G401 (cell line): ENCODE measurements around the gene CENPC. TPM values are rescaled to one million over a fixed set of nuclear protein-coding genes. Genes with fewer than 3 reads are reported as not detected.
"Not testable (repeated sequence)": the region's sequence is repeated elsewhere in the genome, so short reads cannot be mapped to it uniquely, and the experiment has no call there.

Experiments used
- DNase-seq: peaks from one replicate; pipeline ENCODE4 v3.0.0-alpha.2; 2015; ENCODE audit warnings: low spot score
- in situ Hi-C: cut with HindIII; loops from 2 replicates; pipeline ENCODE4 v1.10.0; 2016; ENCODE audit warnings: low sequenced_read_pairs, mixed read lengths
- total RNA-seq: library from RNA; depleted of rRNA; stranded (reverse); fragments of >200 nt; shearing (Covaris generic); gene quantifications from 2 replicates; pipeline ENCODE4 v1.2.3, GENCODE V29; 2014

The CENPC gene
- total RNA-seq, 1 experiment from 2014 or later = 15.8 TPM

DNA sequence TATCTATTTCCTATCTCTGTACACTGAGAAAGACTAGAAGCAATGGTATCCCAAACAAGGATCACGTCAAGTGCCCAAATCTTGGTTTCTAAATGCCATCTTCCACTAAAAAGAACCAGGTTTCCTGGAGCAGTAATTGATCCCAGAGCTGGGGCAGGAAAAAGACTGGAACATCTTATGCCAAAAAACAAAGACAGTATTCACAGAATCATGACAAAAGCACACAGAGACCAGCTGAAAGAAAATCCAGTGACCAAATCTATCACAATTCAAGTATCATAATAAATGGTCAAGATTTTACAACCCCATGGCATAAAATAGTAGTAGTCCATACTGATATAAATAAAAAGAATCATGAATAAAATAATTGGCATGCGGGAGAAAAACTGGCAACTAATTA lies 44.9 kb downstream of the CENPC start:
- DNase-seq = no peak
- in situ Hi-C loops = no loop called here

DNA sequence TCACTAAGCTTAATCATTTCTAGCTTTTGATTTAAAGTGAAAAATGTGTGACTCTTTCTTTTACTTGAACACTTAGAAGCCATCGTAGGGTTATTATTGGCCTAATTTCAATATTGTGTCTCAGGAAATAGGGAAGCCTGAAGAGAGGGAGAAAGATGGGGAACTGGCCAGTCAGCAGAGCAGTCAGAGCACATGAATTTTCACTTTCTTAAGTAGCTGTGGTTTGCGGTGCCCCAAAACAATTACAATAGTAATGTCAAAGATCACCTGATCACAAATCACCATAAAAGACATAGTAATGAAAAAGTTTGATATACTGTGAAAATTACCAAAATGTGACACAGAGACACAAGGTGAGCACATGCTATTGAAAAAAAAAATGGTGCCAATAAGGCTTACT lies 45.5 kb downstream of the CENPC start:
- no peak for DNase-seq
- in situ Hi-C loops = no loop called here

DNA sequence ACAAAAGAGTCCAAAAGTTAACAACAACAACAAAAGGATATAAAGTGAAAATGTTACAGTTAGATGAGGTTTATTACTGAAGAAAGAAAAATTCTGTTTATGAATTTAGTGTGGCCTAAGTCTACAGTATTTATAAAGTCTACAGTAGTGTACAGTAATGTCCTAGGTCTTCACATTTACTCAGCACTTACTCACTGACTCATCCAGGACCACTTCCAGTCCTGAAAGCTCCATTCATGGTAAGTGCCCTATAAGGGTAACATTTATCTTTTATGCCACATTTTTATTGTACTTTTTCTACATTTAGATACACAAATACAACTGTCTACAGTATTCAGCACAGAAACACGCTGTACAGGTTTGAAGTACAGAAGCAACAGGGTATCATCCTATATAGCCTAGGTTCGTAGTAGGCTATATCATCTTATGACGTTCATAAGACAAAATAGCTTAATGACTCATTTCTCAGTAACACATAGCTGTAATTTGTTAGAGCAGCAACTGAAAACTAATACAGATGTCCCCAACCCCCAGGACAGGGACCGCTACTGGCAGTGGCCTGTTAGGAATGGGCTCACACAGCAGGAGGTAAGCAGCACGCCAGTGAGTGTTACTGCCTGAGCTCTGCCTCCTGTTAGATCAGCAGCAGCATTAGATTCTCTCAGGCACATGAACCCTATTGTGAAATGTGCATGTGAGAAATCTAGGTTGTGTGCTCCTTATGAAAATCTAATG lies 61.3 kb downstream of the CENPC start:
- DNase-seq = no peak
- in situ Hi-C loops = no loop called here

DNA sequence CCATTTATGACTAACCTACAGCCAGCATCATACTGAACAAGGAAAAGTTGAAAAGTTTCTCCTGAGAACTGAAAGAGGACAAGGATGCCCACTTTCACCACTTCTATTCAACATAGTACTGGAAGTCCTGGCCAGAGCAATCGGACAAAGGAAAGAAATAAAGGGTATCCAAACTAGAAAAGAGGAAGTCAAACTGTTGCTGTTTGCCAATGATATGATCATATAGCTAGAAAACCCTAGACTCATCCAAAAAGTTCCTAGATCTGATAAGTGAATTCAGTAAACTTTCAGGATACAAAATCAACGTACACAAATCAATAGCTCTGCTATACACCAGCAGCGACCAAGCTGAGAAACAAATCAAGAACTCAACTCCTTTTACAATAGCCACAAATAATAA lies 64.5 kb downstream of the CENPC start:
- in situ Hi-C loops = no loop called here
- no peak for DNase-seq

DNA sequence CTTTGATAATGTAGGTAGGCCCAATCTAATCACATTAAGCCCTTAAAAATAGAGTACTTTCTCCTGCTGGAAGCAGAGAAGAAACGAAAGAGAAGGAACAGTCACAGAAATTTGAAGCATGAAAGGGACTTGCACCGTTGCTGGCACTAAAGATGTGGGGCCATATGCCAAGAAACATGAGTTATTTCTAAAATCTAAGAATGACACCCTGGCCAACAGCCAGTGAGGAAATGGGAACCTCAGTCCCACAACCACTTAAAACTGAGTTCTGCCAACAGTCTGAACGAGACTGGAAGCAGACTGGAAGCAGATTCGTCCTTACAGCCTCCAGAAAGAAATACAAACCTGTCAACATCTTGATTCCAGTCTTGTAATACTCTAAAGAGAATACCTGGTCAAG lies 70.1 kb downstream of the CENPC start:
- no peak for DNase-seq
- in situ Hi-C loops = no loop called here

DNA sequence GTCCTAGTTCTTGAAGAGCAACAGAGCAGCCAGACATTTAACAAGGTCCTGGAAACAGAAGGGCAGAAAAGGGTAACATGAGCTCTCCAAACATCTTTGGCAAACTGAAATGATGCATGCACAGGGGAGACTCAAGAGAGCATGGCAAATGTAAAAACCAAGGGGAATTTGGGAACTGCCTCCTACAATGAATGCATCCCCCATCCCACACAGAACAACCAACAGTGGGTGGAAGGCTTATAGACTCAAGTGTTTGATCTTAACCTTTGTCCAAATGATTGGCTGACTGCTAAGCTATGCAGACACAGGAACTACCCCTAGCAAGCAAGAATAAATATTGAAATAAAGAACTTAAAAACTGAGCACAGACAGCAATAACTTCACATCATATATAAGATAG lies 74.4 kb downstream of the CENPC start:
- in situ Hi-C loops = no loop called here
- no peak for DNase-seq

DNA sequence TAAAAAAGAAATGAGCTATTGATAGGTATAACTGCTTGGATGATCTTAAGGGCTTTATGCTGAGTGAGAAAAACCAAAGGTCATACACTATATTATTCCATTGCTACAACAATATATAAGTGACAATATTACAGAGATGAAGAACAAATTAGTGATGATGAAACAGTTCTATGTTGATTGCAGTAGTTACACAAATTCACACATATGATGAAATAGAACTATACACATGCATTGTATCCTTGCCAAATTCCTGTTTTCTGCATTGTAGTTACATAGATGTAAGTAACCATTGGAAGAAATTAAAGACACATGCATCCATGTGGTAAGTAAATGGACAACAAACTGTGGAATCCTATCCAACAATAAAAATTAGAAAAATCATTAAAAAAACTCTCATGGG lies 76.5 kb downstream of the CENPC start:
- in situ Hi-C loops = no loop called here
- no peak for DNase-seq

DNA sequence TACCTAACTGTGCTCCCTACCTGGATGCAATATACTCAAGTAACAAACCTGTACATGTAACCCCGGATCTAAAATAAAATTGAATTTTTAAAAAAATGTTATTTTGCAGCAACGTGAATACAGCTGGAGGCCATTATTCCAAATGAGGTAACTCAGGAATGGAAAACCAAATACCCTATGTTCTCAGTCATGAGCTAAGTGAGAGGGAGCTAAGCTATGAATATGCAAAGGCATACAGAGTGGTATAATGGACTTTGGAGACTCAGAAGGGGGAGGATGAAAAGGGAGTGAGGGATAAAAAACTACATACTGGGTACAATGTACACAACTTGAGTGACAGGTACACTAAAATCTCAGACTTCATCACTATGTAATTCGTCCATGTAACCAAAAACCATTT lies 78.6 kb downstream of the CENPC start:
- no peak for DNase-seq
- in situ Hi-C loops = no loop called here

DNA sequence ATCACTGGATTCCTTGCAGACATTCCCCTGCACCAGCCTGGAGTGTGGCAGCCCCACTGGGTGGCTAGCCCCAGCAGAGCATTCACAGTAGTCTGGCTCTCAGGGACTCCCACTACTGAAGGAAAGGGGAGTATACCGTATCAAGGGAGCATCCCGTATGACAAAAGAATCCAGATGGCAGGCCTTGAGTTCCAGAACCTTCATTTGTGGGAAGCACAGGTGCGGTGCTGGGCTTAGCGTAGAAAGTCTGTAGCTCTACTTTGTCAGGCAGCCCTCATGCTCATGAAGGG lies 79.6 kb downstream of the CENPC start:
- in situ Hi-C loops = no loop called here
- no peak for DNase-seq

DNA sequence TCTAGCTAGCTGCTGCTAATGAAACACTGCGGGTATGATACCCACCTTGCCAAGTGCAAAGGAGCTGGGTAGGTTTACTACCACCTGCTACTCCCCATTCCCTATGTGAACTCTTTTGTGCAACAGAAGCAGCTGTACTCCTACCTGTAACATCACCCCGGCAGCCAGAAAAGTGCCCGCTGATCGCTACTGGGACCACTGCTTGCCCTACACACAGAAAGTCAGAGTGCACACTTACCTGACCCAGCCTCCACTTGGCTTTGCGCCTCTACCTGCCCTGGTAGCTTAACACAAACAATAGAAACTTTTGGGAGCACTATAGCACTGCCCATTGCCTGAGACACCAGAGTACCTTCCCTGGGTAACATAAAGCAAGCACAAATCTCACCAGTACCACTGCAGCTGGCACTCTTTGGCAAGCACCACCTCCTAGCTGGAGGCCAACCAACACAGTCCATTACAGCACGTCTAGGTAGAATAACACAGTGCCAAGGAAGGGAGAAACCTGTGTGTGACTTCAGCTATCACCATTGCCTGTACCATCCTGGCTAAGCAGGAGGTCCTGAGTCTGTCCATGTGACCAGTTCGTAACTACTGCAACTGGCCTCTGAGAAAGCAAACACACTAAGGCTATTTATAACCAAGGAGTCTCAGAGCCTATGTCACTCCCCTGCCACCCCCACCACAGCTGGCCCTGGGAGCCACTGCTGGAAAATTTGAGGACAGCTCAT lies 80.1 kb downstream of the CENPC start:
- peak; percentile 53 for DNase-seq
- in situ Hi-C loops = no loop called here

DNA sequence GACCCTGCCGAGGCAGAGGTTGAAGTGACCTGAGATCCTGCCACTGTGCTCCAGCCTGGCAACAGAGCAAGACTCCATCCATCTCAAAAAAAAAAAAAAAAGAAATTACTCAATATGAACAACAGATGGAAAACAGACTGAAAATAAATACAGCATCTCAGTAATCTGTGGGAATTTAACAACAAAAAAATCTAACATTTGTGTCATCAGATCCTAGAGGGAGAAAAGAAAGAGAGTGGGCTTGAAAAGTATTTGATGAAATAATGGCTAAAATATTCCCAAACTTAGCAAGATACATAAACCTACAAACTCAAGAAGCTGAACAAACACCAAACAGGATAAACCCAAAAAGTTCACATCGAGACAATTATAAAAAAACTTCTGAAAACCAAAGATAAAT lies 84.7 kb downstream of the CENPC start:
- no peak for DNase-seq
- in situ Hi-C loops = no loop called here

DNA sequence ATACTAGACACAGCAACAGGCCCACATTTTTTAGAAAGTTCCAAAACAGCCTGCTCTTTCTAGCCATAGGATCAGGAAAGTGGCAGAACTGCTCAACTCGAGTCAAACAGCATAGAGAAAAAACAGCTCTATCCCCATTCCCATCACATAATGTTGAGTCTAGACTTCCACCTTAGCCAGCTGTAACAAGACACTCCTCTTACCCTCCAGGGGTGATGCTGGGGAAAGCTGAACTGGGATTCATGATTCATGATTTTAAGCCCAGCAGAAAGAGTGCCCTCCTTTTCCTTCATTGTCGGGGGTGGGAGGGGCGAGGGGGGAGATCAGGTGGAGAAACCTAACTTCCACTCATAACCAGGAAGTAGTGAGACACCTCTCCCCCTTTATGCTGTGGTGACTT lies 86.1 kb downstream of the CENPC start:
- DNase-seq = no peak
- in situ Hi-C loops = no loop called here

DNA sequence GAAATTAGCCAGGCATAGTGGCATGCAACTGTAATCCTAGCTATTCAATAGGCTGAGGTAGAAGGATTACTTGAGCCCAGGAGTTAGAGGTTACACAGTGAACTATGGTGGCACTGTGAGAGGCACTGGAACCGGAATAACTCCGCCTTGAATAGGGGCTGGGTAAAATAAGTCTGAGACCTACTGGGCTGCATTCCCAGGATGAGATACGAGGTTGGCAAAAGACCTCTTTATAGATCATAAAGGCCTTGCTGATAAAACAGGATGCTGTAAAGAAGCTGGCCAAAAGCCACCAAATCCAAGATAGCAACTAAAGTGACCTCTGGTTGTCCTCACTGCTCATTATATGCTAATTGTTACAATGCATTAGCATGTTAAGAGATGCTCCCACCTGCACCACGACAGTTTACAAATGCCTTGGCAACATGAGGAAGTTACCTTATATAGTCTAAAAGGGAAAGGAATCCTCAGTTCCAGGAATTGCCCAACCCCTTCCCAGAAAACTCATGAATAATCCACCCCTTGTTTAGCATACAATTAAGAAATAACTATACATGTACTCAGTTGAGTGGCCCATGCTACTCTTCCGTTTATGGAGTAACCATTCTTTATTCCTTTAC lies 88.6 kb downstream of the CENPC start:
- in situ Hi-C loops = no loop called here
- DNase-seq = no peak

DNA sequence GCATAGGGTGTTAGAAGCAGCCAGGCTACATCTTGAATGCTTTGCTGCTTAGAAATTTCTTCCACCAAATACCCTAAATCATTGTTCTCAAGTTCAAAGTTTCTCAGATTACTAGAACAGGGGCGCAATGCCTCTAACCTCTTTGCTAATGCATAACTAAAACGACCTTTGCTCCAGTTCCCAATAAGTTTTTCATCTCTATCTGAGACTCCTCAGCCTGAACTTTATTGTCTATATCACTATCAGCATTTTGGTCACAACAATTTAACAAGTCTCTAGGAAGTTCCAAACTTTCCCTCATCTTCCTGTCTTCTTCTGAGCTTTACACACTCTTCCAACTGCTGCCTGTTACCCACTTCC lies 92.5 kb downstream of the CENPC start:
- in situ Hi-C loops, DNase-seq: not testable (repeated sequence)

DNA sequence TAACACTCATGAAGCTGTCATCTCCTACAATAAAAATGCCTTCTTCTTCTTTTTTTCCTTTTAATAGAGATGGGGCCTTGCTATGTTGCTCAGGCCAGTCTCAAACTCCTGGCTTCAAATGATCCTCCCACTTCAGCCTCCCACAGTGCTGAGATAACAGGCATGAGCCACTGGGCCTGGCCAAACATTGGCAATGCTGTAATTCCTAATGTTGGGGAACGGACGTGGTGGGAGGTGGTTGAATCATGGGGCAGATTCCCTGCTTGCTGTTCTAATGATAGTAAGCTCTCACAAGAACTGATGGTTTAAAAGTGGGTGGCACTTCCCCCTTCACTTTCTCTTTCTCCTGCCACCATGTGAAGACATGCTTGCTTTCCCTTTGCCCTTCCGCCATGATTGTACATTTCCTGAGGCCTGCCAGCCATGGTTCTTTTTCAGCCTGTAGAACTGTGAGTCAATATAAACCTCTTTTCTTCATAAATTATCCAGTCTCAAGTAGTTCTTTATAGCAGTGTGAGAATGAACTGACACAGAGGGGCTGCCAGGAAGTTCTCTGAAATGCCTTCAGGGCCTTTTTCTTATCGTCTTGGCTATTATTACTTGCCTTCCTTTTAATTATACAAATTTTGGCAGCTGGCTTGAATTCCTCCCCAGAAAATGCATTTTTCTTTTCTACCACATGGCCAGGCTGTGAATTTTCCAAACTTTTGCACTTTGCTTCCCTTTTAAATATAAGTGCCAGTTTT lies 93.0 kb downstream of the CENPC start:
- no peak for DNase-seq
- in situ Hi-C loops = no loop called here

DNA sequence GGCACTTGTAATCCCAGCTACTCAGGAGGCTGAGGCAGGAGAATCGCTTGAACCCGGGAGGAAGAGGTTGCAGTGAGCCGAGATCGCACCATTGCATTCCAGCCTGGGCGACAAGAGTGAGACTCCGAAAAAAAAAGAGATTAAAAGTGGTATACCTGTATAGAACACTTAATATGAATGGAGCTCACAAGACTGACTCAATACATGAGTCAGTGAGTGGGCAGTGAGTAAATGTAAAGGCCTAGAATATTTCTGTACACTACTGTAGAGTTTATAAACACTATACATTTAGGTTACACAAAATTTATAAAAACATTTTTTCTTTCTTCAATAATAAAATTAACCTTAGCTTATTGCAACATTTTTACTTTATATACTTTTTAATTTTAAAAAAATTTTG lies 93.8 kb downstream of the CENPC start:
- no peak for DNase-seq
- in situ Hi-C loops = no loop called here

DNA sequence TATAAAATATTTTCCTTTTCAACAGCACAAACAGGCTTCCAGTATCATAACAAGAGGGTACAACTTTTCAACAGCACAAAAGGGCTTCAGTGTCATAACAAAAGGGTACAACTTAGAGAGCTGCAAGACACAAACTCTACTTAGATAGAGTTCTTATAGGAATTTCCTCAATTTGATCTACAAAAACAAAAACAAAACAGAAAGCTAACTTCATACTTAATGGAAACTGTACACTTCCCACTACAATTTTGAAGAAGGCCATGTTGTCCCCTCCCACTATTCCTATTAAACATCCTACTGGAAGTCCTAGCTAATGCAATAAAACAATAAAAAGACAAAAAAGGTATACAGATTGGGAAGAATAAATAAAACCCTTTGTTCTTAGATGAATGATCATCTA lies 96.7 kb downstream of the CENPC start:
- DNase-seq = no peak
- in situ Hi-C loops = no loop called here

DNA sequence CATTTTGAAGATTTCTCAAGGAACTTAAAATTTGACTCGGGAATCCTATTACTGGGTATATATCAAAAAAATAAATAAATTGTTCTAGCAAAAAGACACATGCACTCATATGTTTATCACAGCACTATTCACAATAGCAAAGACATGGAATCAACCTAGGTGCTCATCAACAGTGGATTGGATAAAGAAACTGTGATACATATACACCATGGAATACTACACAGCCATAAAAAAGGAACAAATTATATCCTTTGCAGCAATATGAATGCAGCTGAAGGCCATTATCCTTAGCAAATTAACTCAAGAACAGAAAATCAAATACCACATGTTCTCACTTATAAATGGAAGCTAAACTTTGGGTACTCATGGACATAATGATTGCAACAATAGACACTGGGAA lies 97.4 kb downstream of the CENPC start:
- no peak for DNase-seq
- in situ Hi-C loops = no loop called here

DNA sequence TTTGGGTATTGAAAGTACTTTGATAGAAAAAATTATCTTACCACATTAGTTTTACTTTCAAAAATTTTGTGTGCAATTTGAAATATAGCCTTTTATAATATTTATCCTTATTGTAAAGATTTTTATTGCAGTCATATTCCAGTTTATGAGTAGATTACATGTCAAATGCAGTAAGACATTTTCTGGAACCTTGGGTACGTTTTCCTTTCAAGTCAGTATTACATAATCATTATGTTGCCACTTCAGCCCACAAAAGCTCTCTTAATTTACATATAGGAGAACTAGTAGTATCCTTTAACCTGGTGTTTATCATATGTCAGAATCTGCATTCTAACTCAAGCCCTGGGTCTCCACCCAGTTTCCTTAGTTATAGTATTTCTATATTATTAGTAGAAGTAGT lies 98.5 kb downstream of the CENPC start:
- DNase-seq = no peak
- in situ Hi-C loops = no loop called here

DNA sequence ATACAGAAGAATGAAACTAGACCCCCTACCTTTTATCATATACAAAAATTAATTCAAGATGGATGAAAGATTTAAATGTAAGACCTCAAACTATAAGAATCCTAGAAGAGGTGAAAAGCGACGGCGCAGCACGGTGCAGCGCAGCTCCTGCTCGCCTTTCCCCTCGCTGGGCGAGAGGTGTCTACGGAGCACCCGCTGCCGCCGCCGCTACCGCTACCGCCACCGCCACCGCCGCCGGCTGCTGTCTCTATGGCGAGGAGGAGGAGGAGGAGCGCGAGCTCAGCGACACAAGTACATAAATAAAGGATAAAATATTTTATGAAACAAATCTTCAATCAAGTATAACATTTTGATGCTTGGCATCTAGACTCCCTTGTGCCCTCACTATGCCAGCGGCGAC lies 99.4 kb downstream of the CENPC start:
- in situ Hi-C loops, DNase-seq: not testable (repeated sequence)
